HG03342 (cell line): ENCODE results near the gene PDE3A.
"Not testable (repeated sequence)": the region's sequence is repeated elsewhere in the genome, so short reads cannot be mapped to it uniquely, and the experiment has no call there.

ENCODE experiments used
- ATAC-seq: cut with Tn5 transposase; IDR thresholded peaks from one replicate; pipeline ENCODE4 v1.9.1; 2021; ENCODE audit warnings: mild to moderate bottlenecking, moderate library complexity; ENCODE audit not compliant: unreplicated experiment

Gene PDE3A

DNA sequence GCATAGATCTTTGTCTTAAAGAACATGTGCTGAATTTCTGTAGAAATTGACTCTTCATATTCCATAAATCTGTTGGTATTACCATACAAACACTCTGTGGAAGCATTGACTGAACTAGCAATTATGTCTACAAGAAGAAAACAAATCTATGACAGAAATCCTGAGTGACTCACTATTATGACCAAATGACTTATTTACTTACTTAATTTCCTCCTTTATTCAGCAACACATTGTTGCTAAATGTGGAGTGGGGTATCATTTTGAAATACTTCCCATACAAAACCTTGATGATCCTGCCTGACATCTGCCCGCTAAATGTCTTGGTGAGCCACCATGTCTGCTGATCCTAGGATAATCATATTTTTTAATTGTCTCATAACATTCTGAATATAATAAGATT, 227.7 kb downstream of the PDE3A start:
- ATAC-seq, result no peak

GRCh38 chr12:20599757-20600156, 231.4 kb downstream of the PDE3A start:
- no peak for ATAC-seq

- ATAC-seq, result no peak
These were observed 233.4 kb downstream of the PDE3A start for GRCh38 chr12:20601668-20602280.

DNA sequence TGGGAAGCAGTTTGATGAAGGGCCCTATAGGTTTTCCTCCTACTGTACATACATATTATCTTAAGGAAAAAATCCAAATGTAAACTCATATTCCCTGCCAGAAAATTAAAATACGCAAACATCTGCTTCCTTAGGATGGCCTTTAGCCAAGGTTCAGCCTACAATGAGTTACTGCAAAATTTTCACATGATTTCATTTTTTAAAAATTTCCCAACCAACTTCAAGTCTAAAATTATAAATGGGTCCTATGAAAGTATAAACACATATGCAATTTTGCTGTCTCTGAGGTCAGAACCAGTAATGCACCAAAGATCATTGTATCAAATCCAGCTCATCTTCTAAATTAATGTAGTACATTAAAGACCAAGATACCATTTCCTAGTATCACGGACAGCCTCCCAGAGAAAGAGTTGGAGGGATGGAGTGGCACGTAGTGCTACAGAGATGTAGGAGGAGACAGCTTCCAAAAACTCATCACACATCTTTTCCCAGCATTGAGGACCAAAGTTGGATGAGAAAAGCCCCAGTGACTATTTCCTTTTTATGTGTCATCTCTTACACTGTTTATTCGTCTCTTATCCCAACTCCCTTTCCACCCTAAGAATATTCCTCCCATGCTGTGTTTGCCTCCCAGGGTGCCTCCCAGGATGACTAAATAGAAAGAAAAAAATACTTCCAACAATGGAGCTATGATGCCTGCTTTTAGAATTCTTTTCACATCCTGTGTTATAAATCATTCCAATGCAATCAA, 234.5 kb downstream of the PDE3A start:
- no peak for ATAC-seq

GRCh38 chr12:20604408-20605067, 236.2 kb downstream of the PDE3A start:
- no peak for ATAC-seq

GRCh38 chr12:20615020-20615419, 246.7 kb downstream of the PDE3A start:
- ATAC-seq, result not testable (repeated sequence)

DNA sequence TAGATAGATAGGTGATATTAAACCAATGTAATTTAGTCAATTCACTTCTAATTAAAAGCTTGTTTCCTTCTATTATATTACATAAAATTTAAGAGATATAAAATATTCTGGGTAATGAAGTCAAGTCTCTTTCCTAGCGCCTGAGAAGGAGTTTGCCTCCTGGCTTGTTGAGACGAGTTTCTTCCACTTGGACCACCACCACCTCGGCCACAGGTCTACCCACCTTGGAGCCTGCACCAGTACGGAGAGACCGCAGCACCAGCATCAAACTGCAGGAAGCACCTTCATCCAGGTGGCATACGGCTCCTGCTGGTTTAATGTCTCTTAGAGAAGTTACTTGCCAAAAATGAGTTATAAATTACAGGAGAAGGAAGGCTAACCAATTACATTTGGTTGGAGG, 247.8 kb downstream of the PDE3A start:
- ATAC-seq, result no peak

- no peak for ATAC-seq
These were observed 251.9 kb downstream of the PDE3A start for GRCh38 chr12:20620261-20620660.

DNA sequence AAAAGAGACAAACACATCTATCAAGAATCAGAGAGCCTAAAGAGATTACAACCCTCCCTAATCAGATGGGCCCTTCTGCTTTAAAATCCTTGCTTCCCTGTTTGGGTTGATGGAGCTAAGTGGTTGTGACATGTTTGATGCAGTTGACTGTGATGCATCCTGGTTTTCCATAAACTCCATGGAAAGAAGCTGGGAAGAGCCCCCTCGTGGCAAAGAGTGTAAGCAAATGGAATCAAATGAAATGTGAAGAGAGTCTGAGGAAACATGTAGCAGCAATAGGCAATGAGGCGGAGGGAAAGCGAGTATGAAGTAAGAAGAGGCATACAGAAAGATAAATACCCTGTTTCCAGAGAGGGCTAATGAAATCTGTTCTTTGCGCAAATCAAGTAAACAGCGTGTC, 256.4 kb downstream of the PDE3A start:
- ATAC-seq, result no peak

DNA sequence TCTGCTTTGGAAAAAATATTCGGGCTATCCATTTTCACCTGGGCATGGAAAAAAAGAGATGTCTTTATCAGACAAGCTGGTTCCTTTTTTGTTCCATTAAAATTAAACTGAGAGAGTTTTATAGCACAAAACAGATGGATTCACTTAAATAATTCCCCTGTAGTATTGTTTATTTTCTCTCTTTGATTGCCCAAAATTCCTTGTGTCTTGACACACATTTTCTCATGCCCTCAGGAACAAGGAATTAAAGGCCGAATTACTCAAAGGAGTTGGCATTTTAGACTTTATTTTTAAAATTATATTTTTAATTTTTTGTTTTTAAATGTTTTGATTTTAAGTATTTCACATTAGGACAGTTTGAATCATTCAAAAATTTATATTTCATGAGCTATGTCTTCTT, 257.2 kb downstream of the PDE3A start:
- ATAC-seq, result no peak

DNA sequence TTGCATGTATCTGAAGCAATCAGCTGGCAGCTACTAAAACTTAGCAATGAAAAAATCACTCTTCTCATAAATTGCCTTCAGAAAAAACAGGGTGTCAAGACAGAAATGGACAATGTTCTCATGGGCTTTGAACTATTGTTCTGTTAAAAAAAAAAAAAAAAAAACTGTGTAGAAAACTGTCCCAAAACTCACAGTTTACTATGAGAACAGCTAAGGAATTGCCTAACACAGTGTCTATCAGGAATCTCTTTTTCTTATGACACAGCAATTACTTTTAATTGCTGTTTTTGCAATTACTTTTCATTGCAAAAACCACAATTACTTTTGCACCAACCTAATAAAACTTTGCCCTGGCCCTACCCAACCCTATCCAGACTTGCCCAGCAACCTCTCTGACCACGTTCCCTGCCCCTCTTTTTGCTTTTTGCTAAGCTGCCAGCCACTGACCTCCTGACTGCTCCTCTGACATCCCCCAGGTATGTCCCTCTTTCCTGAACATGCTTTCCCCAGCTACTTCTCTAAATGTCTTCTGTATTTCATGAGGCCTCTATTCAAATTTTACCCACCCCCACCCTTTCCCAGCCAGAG, 258.8 kb downstream of the PDE3A start:
- ATAC-seq, result no peak

DNA sequence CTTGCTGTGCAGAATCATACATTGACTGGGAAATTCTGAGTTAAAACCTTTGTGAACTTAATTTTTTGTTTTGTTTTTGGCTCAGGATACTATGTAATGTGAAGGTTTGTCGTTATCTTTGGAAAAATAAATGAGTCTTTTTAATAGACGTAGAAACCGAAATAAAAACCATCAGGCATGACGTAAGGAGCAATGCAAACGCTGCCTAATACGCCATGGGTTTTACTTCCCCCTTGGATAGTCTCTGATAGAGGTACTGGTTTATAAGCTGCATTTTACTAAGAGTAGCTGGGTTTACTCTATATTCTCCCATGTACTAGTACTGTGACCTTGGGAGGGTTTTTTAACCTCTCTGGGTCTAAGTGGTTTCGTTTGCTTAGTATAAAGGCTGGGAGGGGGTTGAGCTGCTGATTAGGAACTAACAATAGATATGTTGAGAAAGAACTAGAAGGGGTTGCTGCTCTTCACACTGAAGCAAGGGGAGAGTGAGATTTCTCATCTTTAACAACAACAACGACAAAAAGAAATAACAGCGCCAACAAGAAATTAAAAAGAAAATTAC, 260.0 kb downstream of the PDE3A start:
- ATAC-seq, result no peak

GRCh38 chr12:20628999-20629398, 260.7 kb downstream of the PDE3A start:
- no peak for ATAC-seq

GRCh38 chr12:20629414-20630156, 261.2 kb downstream of the PDE3A start:
- no peak for ATAC-seq

DNA sequence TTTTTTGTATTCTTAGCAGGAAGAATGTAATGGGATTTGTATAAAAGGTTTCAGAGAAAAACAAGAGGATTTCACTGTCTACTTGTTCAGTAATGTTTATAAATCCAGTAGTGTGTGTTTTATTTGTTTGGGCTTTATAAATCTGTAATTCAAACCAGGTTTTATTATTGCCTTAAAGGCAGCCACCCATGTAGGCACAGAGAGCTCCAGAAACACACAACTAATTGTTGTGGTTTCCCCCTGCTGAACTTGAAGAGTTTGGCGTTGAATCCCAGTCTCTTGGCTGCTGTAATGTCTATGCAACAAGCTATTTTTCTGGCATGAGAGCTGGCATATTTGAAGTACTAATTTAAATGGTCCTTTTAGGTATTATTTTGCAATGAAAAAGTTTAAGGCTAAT, 263.4 kb downstream of the PDE3A start:
- no peak for ATAC-seq

- ATAC-seq, result no peak
These were observed 272.8 kb downstream of the PDE3A start for GRCh38 chr12:20641106-20641505.

- ATAC-seq, result no peak
These were observed 275.5 kb downstream of the PDE3A start for GRCh38 chr12:20643822-20644221.

- no peak for ATAC-seq
These were observed 278.0 kb downstream of the PDE3A start for GRCh38 chr12:20646239-20646827.

DNA sequence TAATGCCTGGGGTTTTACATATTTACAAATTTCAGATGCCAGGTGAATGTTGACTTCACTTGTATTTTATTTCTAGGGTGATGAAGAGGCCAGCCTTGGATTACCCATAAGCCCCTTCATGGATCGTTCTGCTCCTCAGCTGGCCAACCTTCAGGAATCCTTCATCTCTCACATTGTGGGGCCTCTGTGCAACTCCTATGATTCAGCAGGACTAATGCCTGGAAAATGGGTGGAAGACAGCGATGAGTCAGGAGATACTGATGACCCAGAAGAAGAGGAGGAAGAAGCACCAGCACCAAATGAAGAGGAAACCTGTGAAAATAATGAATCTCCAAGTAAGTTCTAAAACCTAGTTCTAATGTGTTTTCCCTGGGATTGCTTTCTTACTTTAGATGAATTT, 285.5 kb downstream of the PDE3A start:
- ATAC-seq, result no peak

GRCh38 chr12:20656600-20656999, 288.3 kb downstream of the PDE3A start:
- ATAC-seq, result no peak
